ENCODE data around the gene C1orf159.

GRCh38 chr1:1075148-1075935 is 40.5 kb downstream of the C1orf159 start:
- TF ChIP-seq POLR2A (IDR thresholded peaks at IDR 0.05; ENCODE audit: low read length) (no peak), GATA1 (IDR thresholded peaks at IDR 0.05; ENCODE audit: low read depth, low read length) (no peak)

All from erythroblast (primary cell).